Thymus (tissue), 11 donors: Measurements from ENCODE around the gene ANKH. TPM values are rescaled to one million over a fixed set of nuclear protein-coding genes. Genes with fewer than 3 reads are reported as not detected.

Source experiments
- DNase-seq, 9 donors: peaks; one replicate each; pipeline ENCODE4 v3.0.0-alpha.2; 2013; ENCODE audit warnings: low spot score in 9 of 9, low read depth in 6 of 9, missing footprints in 1 of 9
- H3K27ac ChIP-seq, 2 donors: one replicate each; pipeline ENCODE4 v1.5.1; 2013; ENCODE audit warnings: control low read depth in 1 of 2, low read depth in 1 of 2, low read length in 1 of 2, mild to moderate bottlenecking in 1 of 2, moderate library complexity in 1 of 2
- H3K27me3 ChIP-seq, 2 donors: one replicate each; pipeline ENCODE4 v1.5.1; 2013; ENCODE audit warnings: low read length in 1 of 2; ENCODE audit not compliant: control insufficient read depth in 2 of 2, insufficient read depth in 1 of 2
- H3K36me3 ChIP-seq, 2 donors: one replicate each; pipeline ENCODE4 v1.5.1; 2013; ENCODE audit warnings: low read length in 1 of 2, mild to moderate bottlenecking in 1 of 2, moderate library complexity in 1 of 2; ENCODE audit not compliant: control insufficient read depth in 2 of 2, insufficient read depth in 2 of 2
- H3K4me1 ChIP-seq, 2 donors: one replicate each; pipeline ENCODE4 v1.5.1; 2013; ENCODE audit warnings: low read length in 2 of 2; ENCODE audit not compliant: control insufficient read depth in 2 of 2, insufficient read depth in 2 of 2
- H3K4me3 ChIP-seq, 2 donors: one replicate each; pipeline ENCODE4 v1.5.1; 2013; ENCODE audit warnings: low read length in 2 of 2, control low read depth in 1 of 2, mild to moderate bottlenecking in 1 of 2
- H3K9me3 ChIP-seq, 2 donors: one replicate each; pipeline ENCODE4 v1.5.1; 2013; ENCODE audit warnings: low read length in 1 of 2, mild to moderate bottlenecking in 1 of 2; ENCODE audit not compliant: control insufficient read depth in 2 of 2, insufficient read depth in 1 of 2
- WGBS: extraction: QIAGEN DNeasy Blood & Tissue Kit; methylation state at CpG from one replicate; pipeline ENCODE4 v1.1.7; 2013; 5-methylcytosine and 5-hydroxymethylcytosine counted together
- polyA plus RNA-seq: library from polyadenylated mRNA; stranded (reverse); fragments of 200-250 nt; gene quantifications from one replicate; pipeline ENCODE4 v1.2.3, GENCODE V29; 2013
- total RNA-seq: library from RNA; stranded (reverse); fragments of 120-200 nt; gene quantifications from one replicate; pipeline ENCODE4 v1.2.4, GENCODE V29; 2013
- donor health status: healthy.

Gene ANKH
- total and polyA plus RNA-seq, 2 donors: 17.3 to 29.8 TPM

GRCh38 chr5:14667770-14668169, 203.8 kb downstream of the ANKH start:
- Histone ChIP-seq H3K27ac (peak overlapping the region in 1 of 2 donors; percentile 31), H3K36me3 (peaks cover 0 to 7% of the 10 kb centered on the region in 2 donors), H3K9me3 (no peaks in the 10 kb centered on the region), H3K4me1 (peaks cover 17 to 50% of the 10 kb centered on the region in 2 donors), H3K27me3 (no peaks in the 10 kb centered on the region), H3K4me3 (no peak overlapping the region)
- WGBS: 90% methylated on average over 1 of the region's 1 CpG
- no peak for DNase-seq

- Histone ChIP-seq H3K4me3 (no peak overlapping the region), H3K27me3 (no peaks in the 10 kb centered on the region), H3K4me1 (peaks cover 17 to 45% of the 10 kb centered on the region in 2 donors), H3K36me3 (peaks cover 0 to 7% of the 10 kb centered on the region in 2 donors), H3K9me3 (no peaks in the 10 kb centered on the region), H3K27ac (no peak overlapping the region)
- WGBS: 96% methylated on average over 8 of the region's 8 CpGs
- DNase-seq: no peak
Observed at GRCh38 chr5:14667290-14667689, 204.3 kb downstream of the ANKH start.

GRCh38 chr5:14666357-14666756, 205.2 kb downstream of the ANKH start:
- Histone ChIP-seq H3K4me1 (peaks cover 17 to 40% of the 10 kb centered on the region in 2 donors), H3K36me3 (peaks cover 0 to 7% of the 10 kb centered on the region in 2 donors), H3K4me3 (peak overlapping the region in 1 of 2 donors; percentile 70), H3K27ac (peak overlapping the region in 1 of 2 donors; percentile 66), H3K27me3 (no peaks in the 10 kb centered on the region), H3K9me3 (no peaks in the 10 kb centered on the region)
- WGBS: 71% methylated on average over 2 of the region's 2 CpGs
- DNase-seq: no peak

- Histone ChIP-seq H3K4me3 (peak overlapping the region; percentile 70 to 92), H3K27me3 (no peaks in the 10 kb centered on the region), H3K4me1 (peaks cover 17 to 37% of the 10 kb centered on the region in 2 donors), H3K27ac (peak overlapping the region in 1 of 2 donors; percentile 66), H3K36me3 (peaks cover 0 to 7% of the 10 kb centered on the region in 2 donors), H3K9me3 (no peaks in the 10 kb centered on the region)
- WGBS: 21% methylated on average over 7 of the region's 7 CpGs
- peak in 4 of 9 donors; percentile 47 to 74 (median 54) for DNase-seq
Observed at GRCh38 chr5:14665949-14666348, 205.6 kb downstream of the ANKH start.

- no peaks in the 10 kb centered on the region for H3K9me3 ChIP-seq
- H3K27me3 ChIP-seq: no peaks in the 10 kb centered on the region
- WGBS: 6% methylated on average over 21 of the region's 21 CpGs
- peaks cover 0 to 7% of the 10 kb centered on the region in 2 donors for H3K36me3 ChIP-seq
- DNase-seq: peak in 4 of 9 donors; percentile 32 to 61 (median 37)
- peak overlapping the region; percentile 66 to 96 for H3K27ac ChIP-seq
- H3K4me3 ChIP-seq: peak overlapping the region; percentile 70 to 92
- H3K4me1 ChIP-seq: peaks cover 17 to 33% of the 10 kb centered on the region in 2 donors
Observed at GRCh38 chr5:14665101-14665822, 206.3 kb downstream of the ANKH start.

- Histone ChIP-seq H3K27ac (peak within 1 kb of the TSS; percentile 85 to 96), H3K4me1 (peaks cover 17 to 32% of the 10 kb centered on the region in 2 donors)
- WGBS: under 1% methylated on average over 115 of the region's 115 CpGs
Observed at GRCh38 chr5:14664270-14665100, 207.1 kb downstream of the ANKH start, which contains the start of gene OTULIN. Gene OTULIN (plus strand): TSS chr5:14664718. CDS start chr5:14664826, 108 bp downstream.

GRCh38 chr5:14663734-14664269, 207.8 kb downstream of the ANKH start:
- H3K4me3 ChIP-seq: peak overlapping the region; percentile 70 to 92
- H3K27me3 ChIP-seq: no peaks in the 10 kb centered on the region
- no peaks in the 10 kb centered on the region for H3K9me3 ChIP-seq
- peaks cover 0 to 7% of the 10 kb centered on the region in 2 donors for H3K36me3 ChIP-seq
- DNase-seq: no peak
- peak overlapping the region; percentile 85 to 96 for H3K27ac ChIP-seq
- WGBS: 4% methylated on average over 24 of the region's 24 CpGs
- H3K4me1 ChIP-seq: peaks cover 17 to 30% of the 10 kb centered on the region in 2 donors

More at GRCh38 chr5:14664270-14665100, 207.1 kb downstream of the ANKH start, which contains the start of gene OTULIN:
- no peaks in the 10 kb centered on the region for H3K27me3 ChIP-seq
- H3K4me3 ChIP-seq: peak within 1 kb of the TSS; percentile 70 to 92
- H3K36me3 ChIP-seq: peaks cover 0 to 7% of the 10 kb centered on the region in 2 donors
- peak in 7 of 9 donors; percentile 67 to 87 (median 79) for DNase-seq
- H3K9me3 ChIP-seq: no peaks in the 10 kb centered on the region

- H3K27ac ChIP-seq: no peak overlapping the region
- WGBS: 99% methylated on average over 7 of the region's 7 CpGs
- no peak overlapping the region for H3K4me3 ChIP-seq
- H3K4me1 ChIP-seq: peaks cover 14 to 30% of the 10 kb centered on the region in 2 donors
- no peaks in the 10 kb centered on the region for H3K27me3 ChIP-seq
- H3K9me3 ChIP-seq: no peaks in the 10 kb centered on the region
- DNase-seq: no peak
- H3K36me3 ChIP-seq: no peaks in the 10 kb centered on the region
Observed at GRCh38 chr5:14662721-14663260, 208.8 kb downstream of the ANKH start.
